ENCODE measurements around the gene MSH5.
A peak's percentile ranks its signal among the peaks of the same experiment; 100 is the strongest.
"Not testable (repeated sequence)": the region's sequence is repeated elsewhere in the genome, so short reads cannot be mapped to it uniquely, and the experiment has no call there.

MSH5 gene

DNA sequence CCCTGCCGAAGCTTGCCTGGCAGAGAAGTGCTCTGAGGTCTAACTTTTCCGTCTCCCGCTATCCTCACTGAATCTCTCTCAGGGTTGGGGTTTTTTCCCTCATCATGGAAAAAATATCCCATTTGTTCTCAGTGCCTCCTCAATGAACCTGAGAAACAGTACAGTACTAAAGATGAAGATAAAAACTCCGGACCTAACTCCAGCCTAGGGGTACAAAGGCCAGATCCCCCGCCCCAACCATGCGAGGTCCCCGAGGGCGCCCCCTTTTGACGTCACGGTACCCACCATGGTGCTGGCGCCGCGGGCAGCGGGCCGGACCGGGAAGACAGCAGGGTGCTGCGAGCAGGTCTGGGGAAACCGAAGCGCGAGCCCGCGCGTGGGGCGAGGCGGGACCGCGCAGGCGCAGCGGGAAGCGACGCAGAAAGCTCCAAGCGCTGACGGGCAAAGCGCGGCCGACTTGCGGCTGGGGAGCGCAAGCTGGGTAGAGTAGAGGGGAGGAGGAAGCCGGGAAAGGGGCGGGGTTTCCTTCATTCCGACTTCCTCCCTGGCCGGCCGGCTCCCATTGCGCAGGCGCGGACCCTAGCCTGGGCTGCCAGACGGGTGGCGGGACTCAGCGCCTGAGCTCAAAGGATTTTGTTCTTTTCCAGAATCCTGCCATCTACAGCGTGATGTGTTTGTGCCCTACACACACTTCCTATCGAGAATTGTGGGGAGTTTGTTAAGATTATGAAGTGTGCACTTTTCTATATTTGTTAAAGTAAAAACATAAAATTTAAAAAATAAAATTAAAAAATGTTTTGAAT lies 66.9 kb downstream of the MSH5 start, which contains the start of gene LSM2:
TSS of gene LSM2 (minus strand) at position 497 of the 803 bp plus-strand sequence. CDS start at position 288, 209 bp downstream.
- DNase-seq = peak; percentile 98

- DNase-seq = not testable (repeated sequence)
Measured at GRCh38 chr6:31808599-31808998, 68.8 kb downstream of the MSH5 start.

DNA sequence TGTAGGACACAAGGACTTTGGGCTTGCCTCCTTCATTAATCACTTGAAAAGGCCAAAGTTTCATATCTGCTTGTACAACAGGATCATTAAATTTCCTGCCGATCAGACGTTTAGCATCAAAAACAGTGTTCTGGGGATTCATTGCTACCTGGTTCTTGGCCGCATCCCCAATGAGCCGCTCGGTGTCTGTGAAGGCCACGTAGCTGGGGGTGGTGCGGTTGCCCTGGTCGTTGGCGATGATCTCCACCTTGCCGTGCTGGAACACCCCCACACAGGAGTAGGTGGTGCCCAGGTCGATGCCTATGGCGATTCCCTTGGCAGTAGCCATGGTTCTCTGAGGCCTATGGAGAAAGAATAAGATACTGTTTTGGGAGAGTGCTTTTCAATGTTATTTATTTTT lies 71.8 kb downstream of the MSH5 start:
- no peak for DNase-seq

Data from NCI-H69 (cell line).